Ascending aorta (tissue), 2 donors: ENCODE measurements around the gene GP9. TPM values are rescaled to one million over a fixed set of nuclear protein-coding genes. Genes with fewer than 3 reads are reported as not detected.

Experiments
- DNase-seq, 2 donors: peaks; one replicate each; pipeline ENCODE4 v3.0.0-alpha.2; 2019; ENCODE audit warnings: low spot score in 2 of 2
- H3K27ac ChIP-seq, 2 donors: fragments of 200-600 bp; sonication (generic); one replicate each; pipeline ENCODE4 v1.5.1; 2016 to 2017; ENCODE audit warnings: mild to moderate bottlenecking in 1 of 2
- H3K27me3 ChIP-seq: fragments of 200-600 bp; sonication (generic); one replicate; pipeline ENCODE4 v1.5.1; 2017
- H3K36me3 ChIP-seq, 2 donors: fragments of 200-600 bp; sonication (generic); one replicate each; pipeline ENCODE4 v1.5.1; 2016
- H3K4me1 ChIP-seq, 2 donors: fragments of 200-600 bp; sonication (generic); one replicate each; pipeline ENCODE4 v1.5.1; 2016 to 2017; ENCODE audit warnings: mild to moderate bottlenecking in 1 of 2
- H3K4me3 ChIP-seq, 2 donors: fragments of 200-600 bp; sonication (generic); one replicate each; pipeline ENCODE4 v1.5.1; 2016 to 2017; ENCODE audit warnings: mild to moderate bottlenecking in 1 of 2
- H3K9me3 ChIP-seq, 2 donors: fragments of 200-600 bp; sonication (generic); one replicate each; pipeline ENCODE4 v1.5.1; 2016
- CTCF ChIP-seq, 3 experiments: fragments of 200-600 bp in 2 of 3; fragments of 450-650 bp in 1 of 3; sonication (generic) in 2 of 3; IDR thresholded peaks; one replicate each; pipeline ENCODE4 v1.5.1; 2016 to 2019; ENCODE audit warnings: antibody characterized with exemption in 3 of 3, mild to moderate bottlenecking in 1 of 3, moderate library complexity in 1 of 3
- intact Hi-C: fragments of 100-400 bp; cut with DNase I; formaldehyde crosslinking; loops from one replicate; pipeline ENCODE4 v1.15.1; 2023
- total RNA-seq: library from RNA; depleted of rRNA; stranded (reverse); fragments of >200 nt; gene quantifications from one replicate; pipeline ENCODE4 v1.1.0, GENCODE V29; 2016

GP9 gene
- total RNA-seq, 1 donor from 2014 or later, result not detected

DNA sequence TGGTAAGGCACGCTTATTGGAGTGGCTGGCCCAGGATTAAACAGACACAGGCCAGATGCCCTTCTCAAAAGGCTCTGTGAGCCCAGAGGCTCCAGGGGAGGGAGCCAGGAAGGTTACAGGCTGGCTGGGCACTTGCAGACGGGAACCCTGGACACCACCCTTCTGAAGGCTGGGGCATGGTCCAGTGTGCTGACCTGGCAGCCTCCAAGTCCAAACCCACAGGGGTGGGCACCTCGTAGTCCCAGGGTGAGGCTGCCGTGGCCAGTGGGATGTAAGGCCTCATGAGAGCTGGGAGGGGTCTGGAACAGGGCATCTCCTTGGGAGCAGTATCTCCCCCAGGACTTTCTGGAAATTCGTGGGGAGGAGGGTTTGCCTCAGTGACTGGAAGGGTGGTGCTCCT lies 39.9 kb upstream of the GP9 start:
- no peak for DNase-seq
- H3K4me1 ChIP-seq, result no peaks in the 10 kb centered on the region
- TF ChIP-seq CTCF (IDR thresholded peaks at IDR 0.05), result no peak
- H3K9me3 ChIP-seq, result no peaks in the 10 kb centered on the region
- intact Hi-C loops, result no loop called here
- H3K4me3 ChIP-seq, result no peak overlapping the region
- no peak overlapping the region for H3K27ac ChIP-seq
- H3K27me3 ChIP-seq, result no peaks in the 10 kb centered on the region
- H3K36me3 ChIP-seq, result no peaks in the 10 kb centered on the region

DNA sequence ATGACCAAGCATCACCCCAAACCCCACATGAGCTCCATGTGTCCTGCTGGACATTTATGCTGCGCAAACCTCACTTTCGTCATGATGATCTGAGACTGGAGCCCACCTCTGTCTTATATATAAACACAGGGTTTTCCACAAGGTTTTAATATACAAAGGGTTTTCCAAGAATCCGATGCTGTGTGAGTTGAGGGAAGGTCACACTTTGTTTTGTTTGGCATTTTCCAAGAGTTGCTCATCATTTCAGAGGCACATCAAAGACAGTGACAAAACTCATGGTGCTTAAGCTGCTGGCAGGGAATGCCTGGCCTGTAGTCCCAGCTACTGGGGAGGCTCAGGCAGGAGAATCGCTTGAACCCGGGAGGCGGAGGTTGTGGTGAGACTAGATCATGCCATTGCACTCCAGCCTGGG lies 39.4 kb upstream of the GP9 start:
- TF ChIP-seq CTCF (IDR thresholded peaks at IDR 0.05), result no peak
- no peak overlapping the region for H3K4me3 ChIP-seq
- no peaks in the 10 kb centered on the region for H3K27me3 ChIP-seq
- no peaks in the 10 kb centered on the region for H3K36me3 ChIP-seq
- intact Hi-C loops, result no loop called here
- H3K9me3 ChIP-seq, result no peaks in the 10 kb centered on the region
- no peaks in the 10 kb centered on the region for H3K4me1 ChIP-seq
- DNase-seq, result no peak
- no peak overlapping the region for H3K27ac ChIP-seq

DNA sequence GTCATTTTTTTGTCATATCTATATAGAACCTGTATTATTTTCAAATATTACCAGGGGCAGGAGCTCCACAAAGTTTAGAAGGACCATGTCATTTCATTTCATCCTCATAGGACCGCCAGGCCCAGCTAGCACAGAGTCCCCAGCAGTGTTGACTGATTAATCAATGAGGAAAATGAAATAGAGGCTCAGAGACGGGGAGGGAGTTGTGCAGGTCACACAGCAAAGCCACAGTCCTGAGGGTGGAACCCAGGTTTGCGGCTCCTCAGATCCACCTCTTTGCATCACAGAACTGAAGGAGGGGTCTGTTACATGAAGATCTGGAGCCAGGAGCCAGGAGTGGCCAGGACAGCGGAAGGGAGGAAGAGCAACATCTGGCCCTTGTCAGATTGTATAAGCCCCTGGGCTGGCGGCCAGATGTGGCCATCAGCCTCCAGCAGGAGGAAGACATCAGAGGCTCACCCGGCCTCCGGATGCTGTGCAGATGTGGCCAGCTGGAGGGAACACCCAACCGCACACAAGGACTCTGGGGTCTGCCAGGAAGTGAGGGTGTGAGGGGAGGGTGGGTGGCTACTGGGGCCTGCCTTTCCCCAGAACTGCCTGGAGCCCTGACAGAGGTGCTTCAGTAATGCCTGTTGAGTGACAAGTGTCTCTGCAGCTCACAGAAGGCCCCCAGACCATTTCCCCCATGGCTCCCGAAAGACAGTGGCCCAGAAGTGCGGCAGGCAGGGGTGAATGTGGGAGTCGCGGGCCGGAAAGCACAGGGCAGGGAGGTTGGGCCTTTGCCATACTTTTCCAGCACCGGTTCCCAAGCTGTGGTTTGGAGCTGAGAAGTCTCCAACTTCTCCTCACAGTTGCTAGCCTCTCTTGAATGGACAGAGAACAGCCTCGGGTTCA lies 38.2 kb upstream of the GP9 start:
- H3K36me3 ChIP-seq, result no peaks in the 10 kb centered on the region
- H3K4me1 ChIP-seq, result peaks cover 2 to 3% of the 10 kb centered on the region in 2 donors
- no peak overlapping the region for H3K27ac ChIP-seq
- intact Hi-C loops, result no loop called here
- H3K9me3 ChIP-seq, result no peaks in the 10 kb centered on the region
- no peak for DNase-seq
- TF ChIP-seq CTCF (IDR thresholded peaks at IDR 0.05), result no peak
- H3K4me3 ChIP-seq, result no peak overlapping the region
- H3K27me3 ChIP-seq, result no peaks in the 10 kb centered on the region

GRCh38 chr3:129023008-129023358 lies 37.6 kb upstream of the GP9 start:
- Histone ChIP-seq H3K9me3 (no peaks in the 10 kb centered on the region), H3K4me1 (peaks cover 2 to 4% of the 10 kb centered on the region in 2 donors), H3K27me3 (no peaks in the 10 kb centered on the region), H3K4me3 (no peak overlapping the region), H3K27ac (no peak overlapping the region), H3K36me3 (no peaks in the 10 kb centered on the region)
- DNase-seq, result no peak
- TF ChIP-seq CTCF (IDR thresholded peaks at IDR 0.05), result no peak
- intact Hi-C loops, result no loop called here

DNA sequence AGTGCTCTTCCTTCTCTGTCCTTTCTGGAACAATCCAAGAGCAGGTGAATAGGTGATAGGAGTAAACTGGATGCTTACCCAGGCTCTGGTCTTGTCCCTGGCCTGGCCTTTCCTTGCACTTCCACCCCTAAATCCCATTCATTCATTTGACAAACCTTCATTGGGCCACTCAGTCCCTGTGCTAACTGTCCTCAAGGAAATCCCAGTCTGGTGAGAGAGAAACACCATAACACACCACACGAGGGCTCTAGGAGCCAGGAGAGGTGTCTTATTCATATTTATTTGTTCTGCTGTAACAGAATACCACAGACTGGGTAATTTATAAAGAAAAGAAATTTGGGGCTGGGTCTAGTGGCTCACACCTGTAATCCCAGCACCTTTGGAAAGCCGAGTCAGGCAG lies 36.7 kb upstream of the GP9 start:
- intact Hi-C loops, result no loop called here
- Histone ChIP-seq H3K9me3 (no peaks in the 10 kb centered on the region), H3K27ac (no peak overlapping the region), H3K27me3 (no peaks in the 10 kb centered on the region), H3K4me1 (peaks cover 2 to 4% of the 10 kb centered on the region in 2 donors), H3K36me3 (no peaks in the 10 kb centered on the region), H3K4me3 (no peak overlapping the region)
- TF ChIP-seq CTCF (IDR thresholded peaks at IDR 0.05), result no peak
- no peak for DNase-seq
